GM23338 (cell line): ENCODE measurements around the gene PDE7B. TPM values are rescaled to one million over a fixed set of nuclear protein-coding genes. Genes with fewer than 3 reads are reported as not detected.

Source experiments
- ATAC-seq: fragments of 200-7000 bp; cut with Tn5 transposase; 3 replicates; pipeline ENCODE4 v1.9.1; 2020
- DNase-seq: peaks from one replicate; pipeline ENCODE4 v3.0.0-alpha.2; 2015; ENCODE audit warnings: low spot score
- H2AFZ ChIP-seq: fragments of 200-600 bp; sonication (generic); 2 replicates; pipeline ENCODE4 v1.8.0; 2016; ENCODE audit warnings: antibody characterized with exemption, mild to moderate bottlenecking, moderate library complexity
- H3F3A ChIP-seq: fragments of 200-600 bp; sonication (generic); replicated peaks from 2 replicates; pipeline ENCODE4 v1.8.0; 2017; ENCODE audit warnings: antibody characterized with exemption, mixed run types, low read depth
- H3K27ac ChIP-seq: fragments of 200-600 bp; sonication (generic); 2 replicates; pipeline ENCODE4 v1.6.1; 2016; ENCODE audit warnings: low read depth
- H3K27me3 ChIP-seq: fragments of 200-600 bp; sonication (generic); 2 replicates; pipeline ENCODE4 v1.8.0; 2016; ENCODE audit warnings: mild to moderate bottlenecking, mixed run types, moderate library complexity; ENCODE audit not compliant: insufficient read depth
- H3K36me3 ChIP-seq: fragments of 200-600 bp; sonication (generic); 2 replicates; pipeline ENCODE4 v1.8.0; 2016; ENCODE audit warnings: mild to moderate bottlenecking; ENCODE audit not compliant: insufficient read depth
- H3K4me1 ChIP-seq: fragments of 200-600 bp; sonication (generic); 2 replicates; pipeline ENCODE4 v1.8.0; 2016; ENCODE audit warnings: mild to moderate bottlenecking, moderate library complexity; ENCODE audit not compliant: insufficient read depth
- H3K4me2 ChIP-seq: fragments of 200-600 bp; sonication (generic); 2 replicates; pipeline ENCODE4 v1.7.1; 2017; ENCODE audit warnings: mixed run types
- H3K4me3 ChIP-seq: fragments of 200-600 bp; sonication (generic); 2 replicates; pipeline ENCODE4 v1.6.1; 2016; ENCODE audit warnings: mixed run types
- H3K79me2 ChIP-seq: fragments of 200-600 bp; sonication (generic); replicated peaks from 2 replicates; pipeline ENCODE4 v1.8.0; 2017; ENCODE audit warnings: mild to moderate bottlenecking; ENCODE audit not compliant: insufficient read depth
- H3K9me2 ChIP-seq: fragments of 200-600 bp; sonication (generic); 2 replicates; pipeline ENCODE4 v1.8.0; 2017; ENCODE audit not compliant: insufficient read depth
- H4K20me1 ChIP-seq: fragments of 200-600 bp; sonication (generic); replicated peaks from 2 replicates; pipeline ENCODE4 v1.8.0; 2017; ENCODE audit warnings: mild to moderate bottlenecking; ENCODE audit not compliant: insufficient read depth
- H3K27ac Mint-ChIP-seq: 2 replicates; pipeline ENCODE4 v1.8.0; 2020; ENCODE audit warnings: inconsistent platforms, mild to moderate bottlenecking, moderate library complexity, mixed read lengths
- H3K27me3 Mint-ChIP-seq: 3 replicates; pipeline ENCODE4 v1.8.0; 2022; ENCODE audit warnings: low read depth, mild to moderate bottlenecking, moderate library complexity, mixed read lengths, inconsistent platforms; ENCODE audit not compliant: insufficient read depth, poor library complexity
- H3K36me3 Mint-ChIP-seq: 3 replicates; pipeline ENCODE4 v1.8.0; 2021; ENCODE audit warnings: low read depth, mild to moderate bottlenecking, inconsistent platforms, moderate library complexity, mixed read lengths
- H3K4me1 Mint-ChIP-seq: 3 replicates; pipeline ENCODE4 v1.8.0; 2020; ENCODE audit warnings: mild to moderate bottlenecking, inconsistent platforms, mixed read lengths
- H3K4me3 Mint-ChIP-seq: 3 replicates; pipeline ENCODE4 v1.8.0; 2021; ENCODE audit warnings: moderate library complexity, mild to moderate bottlenecking, inconsistent platforms, mixed read lengths
- H3K9me3 Mint-ChIP-seq: 3 replicates; pipeline ENCODE4 v1.8.0; 2020; ENCODE audit warnings: moderate library complexity, mild to moderate bottlenecking, inconsistent platforms, mixed read lengths
- CREB1 ChIP-seq: fragments of 250-450 bp; sonication (Bioruptor Pico); IDR thresholded peaks from 2 replicates; pipeline ENCODE4 v1.5.0; 2020; ENCODE audit warnings: low read depth, mild to moderate bottlenecking, moderate library complexity
- EZH2 ChIP-seq: fragments of 200-600 bp; sonication (generic); IDR thresholded peaks from one replicate; pipeline ENCODE4 v1.8.0; 2017; ENCODE audit warnings: antibody characterized with exemption, mild to moderate bottlenecking, low read depth; ENCODE audit not compliant: unreplicated experiment
- EZH2phosphoT487 ChIP-seq: fragments of 200-600 bp; sonication (generic); IDR thresholded peaks from one replicate; pipeline ENCODE4 v1.8.1; 2018; ENCODE audit warnings: antibody characterized with exemption; ENCODE audit not compliant: unreplicated experiment
- JUNB ChIP-seq: IDR thresholded peaks from one replicate; pipeline ENCODE4 v1.6.1; 2016; ENCODE audit warnings: antibody characterized with exemption; ENCODE audit not compliant: unreplicated experiment
- NANOG ChIP-seq: IDR thresholded peaks from 2 replicates; pipeline ENCODE4 v1.6.1; 2016; ENCODE audit warnings: antibody characterized with exemption, borderline replicate concordance
- POLR2AphosphoS5 ChIP-seq: IDR thresholded peaks from 2 replicates; pipeline ENCODE4 v1.6.1; 2016; ENCODE audit warnings: antibody characterized with exemption, low read depth
- STAT1 ChIP-seq: IDR thresholded peaks from one replicate; pipeline ENCODE4 v1.6.1; 2016; ENCODE audit warnings: antibody characterized with exemption; ENCODE audit not compliant: unreplicated experiment
- ZNF114 ChIP-seq: fragments of 250-450 bp; sonication (Bioruptor Pico); IDR thresholded peaks from 2 replicates; pipeline ENCODE4 v1.5.0; 2020; ENCODE audit warnings: mild to moderate bottlenecking, moderate library complexity
- ZNF331 ChIP-seq: fragments of 250-450 bp; sonication (Bioruptor Pico); IDR thresholded peaks from 2 replicates; pipeline ENCODE4 v1.5.0; 2020; ENCODE audit warnings: low read depth, mild to moderate bottlenecking, moderate library complexity
- polyA plus RNA-seq: library from polyadenylated mRNA; unstranded; fragments of >200 nt; fragmentation: Nextera tagmentation; extraction: Ambion mirVana; gene quantifications from 2 replicates; pipeline ENCODE4 v1.2.1, GENCODE V29; 2016
- total RNA-seq: library from RNA; depleted of rRNA; stranded (reverse); fragments of >200 nt; shearing (Covaris generic); gene quantifications from 2 replicates; pipeline ENCODE4 v1.2.3, GENCODE V29; 2014
- TF ChIP-seq, protein P1 (sequence below): fragments of 250-450 bp; sonication (Bioruptor Pico); IDR thresholded peaks from 2 replicates; pipeline ENCODE4 v1.5.0; 2020; ENCODE audit warnings: mild to moderate bottlenecking, moderate library complexity
- TF ChIP-seq, protein P2 (sequence below), 2 experiments: fragments of 200-600 bp in 1 of 2; sonication (generic) in 1 of 2; conservative IDR thresholded peaks; 2 replicates each; pipeline versions ENCODE4 v1.5.1 to v1.6.1; 2016 to 2017; ENCODE audit warnings: antibody characterized with exemption in 2 of 2, low read depth in 2 of 2, mild to moderate bottlenecking in 2 of 2, moderate library complexity in 1 of 2
- TF ChIP-seq, protein P3 (sequence below): IDR thresholded peaks from 2 replicates; pipeline ENCODE4 v1.6.1; 2016; ENCODE audit warnings: antibody characterized with exemption

Gene PDE7B
- total and polyA plus RNA-seq, 2 experiments from 2014 or later = 0.07 TPM; not detected in 1

DNA sequence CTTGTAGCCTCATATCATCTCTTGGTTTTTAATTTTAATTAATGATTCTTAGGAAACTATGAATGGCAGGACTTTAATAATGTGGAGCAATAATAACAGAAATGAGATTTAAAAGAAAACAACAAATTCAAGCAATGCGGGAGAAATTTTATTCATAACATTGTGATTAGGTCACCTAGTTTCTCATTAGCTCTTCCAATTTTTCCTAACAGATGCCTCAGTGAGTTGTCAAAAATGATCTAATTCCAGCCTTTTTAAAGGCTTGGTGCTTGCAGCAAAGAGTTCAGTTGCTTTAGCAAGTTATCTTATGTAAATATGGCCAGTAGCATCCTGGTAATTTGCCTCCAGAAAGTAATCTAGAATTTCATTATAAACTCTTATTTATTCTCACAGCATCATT, 20.4 kb downstream of the PDE7B start (continued):
- TF ChIP-seq, protein P1, sequence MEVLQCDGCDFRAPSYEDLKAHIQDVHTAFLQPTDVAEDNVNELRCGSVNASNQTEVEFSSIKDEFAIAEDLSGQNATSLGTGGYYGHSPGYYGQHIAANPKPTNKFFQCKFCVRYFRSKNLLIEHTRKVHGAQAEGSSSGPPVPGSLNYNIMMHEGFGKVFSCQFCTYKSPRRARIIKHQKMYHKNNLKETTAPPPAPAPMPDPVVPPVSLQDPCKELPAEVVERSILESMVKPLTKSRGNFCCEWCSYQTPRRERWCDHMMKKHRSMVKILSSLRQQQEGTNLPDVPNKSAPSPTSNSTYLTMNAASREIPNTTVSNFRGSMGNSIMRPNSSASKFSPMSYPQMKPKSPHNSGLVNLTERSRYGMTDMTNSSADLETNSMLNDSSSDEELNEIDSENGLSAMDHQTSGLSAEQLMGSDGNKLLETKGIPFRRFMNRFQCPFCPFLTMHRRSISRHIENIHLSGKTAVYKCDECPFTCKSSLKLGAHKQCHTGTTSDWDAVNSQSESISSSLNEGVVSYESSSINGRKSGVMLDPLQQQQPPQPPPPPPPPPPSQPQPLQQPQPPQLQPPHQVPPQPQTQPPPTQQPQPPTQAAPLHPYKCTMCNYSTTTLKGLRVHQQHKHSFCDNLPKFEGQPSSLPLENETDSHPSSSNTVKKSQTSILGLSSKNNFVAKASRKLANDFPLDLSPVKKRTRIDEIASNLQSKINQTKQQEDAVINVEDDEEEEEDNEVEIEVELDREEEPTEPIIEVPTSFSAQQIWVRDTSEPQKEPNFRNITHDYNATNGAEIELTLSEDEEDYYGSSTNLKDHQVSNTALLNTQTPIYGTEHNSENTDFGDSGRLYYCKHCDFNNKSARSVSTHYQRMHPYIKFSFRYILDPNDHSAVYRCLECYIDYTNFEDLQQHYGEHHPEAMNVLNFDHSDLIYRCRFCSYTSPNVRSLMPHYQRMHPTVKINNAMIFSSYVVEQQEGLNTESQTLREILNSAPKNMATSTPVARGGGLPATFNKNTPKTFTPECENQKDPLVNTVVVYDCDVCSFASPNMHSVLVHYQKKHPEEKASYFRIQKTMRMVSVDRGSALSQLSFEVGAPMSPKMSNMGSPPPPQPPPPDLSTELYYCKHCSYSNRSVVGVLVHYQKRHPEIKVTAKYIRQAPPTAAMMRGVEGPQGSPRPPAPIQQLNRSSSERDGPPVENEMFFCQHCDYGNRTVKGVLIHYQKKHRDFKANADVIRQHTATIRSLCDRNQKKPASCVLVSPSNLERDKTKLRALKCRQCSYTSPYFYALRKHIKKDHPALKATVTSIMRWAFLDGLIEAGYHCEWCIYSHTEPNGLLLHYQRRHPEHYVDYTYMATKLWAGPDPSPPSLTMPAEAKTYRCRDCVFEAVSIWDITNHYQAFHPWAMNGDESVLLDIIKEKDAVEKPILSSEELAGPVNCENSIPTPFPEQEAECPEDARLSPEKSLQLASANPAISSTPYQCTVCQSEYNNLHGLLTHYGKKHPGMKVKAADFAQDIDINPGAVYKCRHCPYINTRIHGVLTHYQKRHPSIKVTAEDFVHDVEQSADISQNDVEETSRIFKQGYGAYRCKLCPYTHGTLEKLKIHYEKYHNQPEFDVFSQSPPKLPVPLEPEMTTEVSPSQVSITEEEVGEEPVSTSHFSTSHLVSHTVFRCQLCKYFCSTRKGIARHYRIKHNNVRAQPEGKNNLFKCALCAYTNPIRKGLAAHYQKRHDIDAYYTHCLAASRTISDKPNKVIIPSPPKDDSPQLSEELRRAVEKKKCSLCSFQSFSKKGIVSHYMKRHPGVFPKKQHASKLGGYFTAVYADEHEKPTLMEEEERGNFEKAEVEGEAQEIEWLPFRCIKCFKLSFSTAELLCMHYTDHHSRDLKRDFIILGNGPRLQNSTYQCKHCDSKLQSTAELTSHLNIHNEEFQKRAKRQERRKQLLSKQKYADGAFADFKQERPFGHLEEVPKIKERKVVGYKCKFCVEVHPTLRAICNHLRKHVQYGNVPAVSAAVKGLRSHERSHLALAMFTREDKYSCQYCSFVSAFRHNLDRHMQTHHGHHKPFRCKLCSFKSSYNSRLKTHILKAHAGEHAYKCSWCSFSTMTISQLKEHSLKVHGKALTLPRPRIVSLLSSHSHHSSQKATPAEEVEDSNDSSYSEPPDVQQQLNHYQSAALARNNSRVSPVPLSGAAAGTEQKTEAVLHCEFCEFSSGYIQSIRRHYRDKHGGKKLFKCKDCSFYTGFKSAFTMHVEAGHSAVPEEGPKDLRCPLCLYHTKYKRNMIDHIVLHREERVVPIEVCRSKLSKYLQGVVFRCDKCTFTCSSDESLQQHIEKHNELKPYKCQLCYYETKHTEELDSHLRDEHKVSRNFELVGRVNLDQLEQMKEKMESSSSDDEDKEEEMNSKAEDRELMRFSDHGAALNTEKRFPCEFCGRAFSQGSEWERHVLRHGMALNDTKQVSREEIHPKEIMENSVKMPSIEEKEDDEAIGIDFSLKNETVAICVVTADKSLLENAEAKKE (CRISPR knock-in tag) = no peak
- TF ChIP-seq EZH2 (no peak), EZH2phosphoT487 (no peak), POLR2AphosphoS5 (no peak), ZNF331 (CRISPR knock-in tag) (no peak), JUNB (no peak)
- TF ChIP-seq, protein P2, sequence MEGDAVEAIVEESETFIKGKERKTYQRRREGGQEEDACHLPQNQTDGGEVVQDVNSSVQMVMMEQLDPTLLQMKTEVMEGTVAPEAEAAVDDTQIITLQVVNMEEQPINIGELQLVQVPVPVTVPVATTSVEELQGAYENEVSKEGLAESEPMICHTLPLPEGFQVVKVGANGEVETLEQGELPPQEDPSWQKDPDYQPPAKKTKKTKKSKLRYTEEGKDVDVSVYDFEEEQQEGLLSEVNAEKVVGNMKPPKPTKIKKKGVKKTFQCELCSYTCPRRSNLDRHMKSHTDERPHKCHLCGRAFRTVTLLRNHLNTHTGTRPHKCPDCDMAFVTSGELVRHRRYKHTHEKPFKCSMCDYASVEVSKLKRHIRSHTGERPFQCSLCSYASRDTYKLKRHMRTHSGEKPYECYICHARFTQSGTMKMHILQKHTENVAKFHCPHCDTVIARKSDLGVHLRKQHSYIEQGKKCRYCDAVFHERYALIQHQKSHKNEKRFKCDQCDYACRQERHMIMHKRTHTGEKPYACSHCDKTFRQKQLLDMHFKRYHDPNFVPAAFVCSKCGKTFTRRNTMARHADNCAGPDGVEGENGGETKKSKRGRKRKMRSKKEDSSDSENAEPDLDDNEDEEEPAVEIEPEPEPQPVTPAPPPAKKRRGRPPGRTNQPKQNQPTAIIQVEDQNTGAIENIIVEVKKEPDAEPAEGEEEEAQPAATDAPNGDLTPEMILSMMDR (conservative IDR thresholded peaks at IDR 0.05; ENCODE audit: low read depth in 2 of 2) = no peak

DNA sequence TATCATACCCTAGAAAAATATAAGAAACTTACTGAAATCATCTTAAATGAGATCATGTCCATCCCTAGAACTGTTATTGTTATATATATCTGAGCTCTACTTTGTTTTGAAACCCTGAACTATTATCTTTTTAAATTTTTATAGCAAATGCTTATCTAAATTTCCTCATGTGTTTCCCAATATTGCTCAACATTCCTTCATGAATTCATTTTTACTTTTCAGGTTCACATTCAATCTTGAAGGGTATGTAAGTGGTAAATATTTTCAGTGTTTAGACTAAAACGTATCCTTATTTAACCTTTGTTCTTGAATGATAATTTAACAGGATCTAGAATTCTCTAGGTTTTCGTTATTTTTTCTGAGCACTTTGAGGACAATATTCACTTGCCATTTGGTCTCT, 23.9 kb downstream of the PDE7B start:
- no peaks in the 10 kb centered on the region for H3K4me1 ChIP-seq
- ATAC-seq (no peak), DNase-seq (no peak)
- H3K79me2 ChIP-seq = no peaks in the 10 kb centered on the region
- no peaks in the 10 kb centered on the region for H3K36me3 Mint-ChIP-seq
- H3K4me2 ChIP-seq = no peak overlapping the region
- no peak overlapping the region for H3K27ac ChIP-seq
- no peaks in the 10 kb centered on the region for H3K9me2 ChIP-seq
- no peak overlapping the region for H3K4me3 Mint-ChIP-seq
- no peaks in the 10 kb centered on the region for H4K20me1 ChIP-seq
- H3K27ac Mint-ChIP-seq = no peak overlapping the region
- no peaks in the 10 kb centered on the region for H3F3A ChIP-seq
- no peaks in the 10 kb centered on the region for H3K27me3 ChIP-seq
- no peak overlapping the region for H3K4me3 ChIP-seq
- H3K9me3 Mint-ChIP-seq = no peaks in the 10 kb centered on the region
- no peaks in the 10 kb centered on the region for H3K27me3 Mint-ChIP-seq
- peaks cover 6% of the 10 kb centered on the region; the same call in 2 of the 3 replicates for H3K4me1 Mint-ChIP-seq
- peak overlapping the region; percentile 58 for H2AFZ ChIP-seq
- H3K36me3 ChIP-seq = no peaks in the 10 kb centered on the region
- TF ChIP-seq, protein P3, sequence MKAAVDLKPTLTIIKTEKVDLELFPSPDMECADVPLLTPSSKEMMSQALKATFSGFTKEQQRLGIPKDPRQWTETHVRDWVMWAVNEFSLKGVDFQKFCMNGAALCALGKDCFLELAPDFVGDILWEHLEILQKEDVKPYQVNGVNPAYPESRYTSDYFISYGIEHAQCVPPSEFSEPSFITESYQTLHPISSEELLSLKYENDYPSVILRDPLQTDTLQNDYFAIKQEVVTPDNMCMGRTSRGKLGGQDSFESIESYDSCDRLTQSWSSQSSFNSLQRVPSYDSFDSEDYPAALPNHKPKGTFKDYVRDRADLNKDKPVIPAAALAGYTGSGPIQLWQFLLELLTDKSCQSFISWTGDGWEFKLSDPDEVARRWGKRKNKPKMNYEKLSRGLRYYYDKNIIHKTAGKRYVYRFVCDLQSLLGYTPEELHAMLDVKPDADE = no peak
- TF ChIP-seq NANOG (no peak), JUNB (no peak), CREB1 (CRISPR knock-in tag) (no peak), EZH2phosphoT487 (no peak), ZNF114 (CRISPR knock-in tag) (no peak), STAT1 (no peak), ZNF331 (CRISPR knock-in tag) (no peak)
- TF ChIP-seq, protein P2 (conservative IDR thresholded peaks at IDR 0.05; ENCODE audit: low read depth in 2 of 2) = no peak
